ENCODE measurements around the gene NOP16.
A peak's percentile ranks its signal among the peaks of the same experiment; 100 is the strongest.

The NOP16 gene, protein sequence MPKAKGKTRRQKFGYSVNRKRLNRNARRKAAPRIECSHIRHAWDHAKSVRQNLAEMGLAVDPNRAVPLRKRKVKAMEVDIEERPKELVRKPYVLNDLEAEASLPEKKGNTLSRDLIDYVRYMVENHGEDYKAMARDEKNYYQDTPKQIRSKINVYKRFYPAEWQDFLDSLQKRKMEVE

DNA sequence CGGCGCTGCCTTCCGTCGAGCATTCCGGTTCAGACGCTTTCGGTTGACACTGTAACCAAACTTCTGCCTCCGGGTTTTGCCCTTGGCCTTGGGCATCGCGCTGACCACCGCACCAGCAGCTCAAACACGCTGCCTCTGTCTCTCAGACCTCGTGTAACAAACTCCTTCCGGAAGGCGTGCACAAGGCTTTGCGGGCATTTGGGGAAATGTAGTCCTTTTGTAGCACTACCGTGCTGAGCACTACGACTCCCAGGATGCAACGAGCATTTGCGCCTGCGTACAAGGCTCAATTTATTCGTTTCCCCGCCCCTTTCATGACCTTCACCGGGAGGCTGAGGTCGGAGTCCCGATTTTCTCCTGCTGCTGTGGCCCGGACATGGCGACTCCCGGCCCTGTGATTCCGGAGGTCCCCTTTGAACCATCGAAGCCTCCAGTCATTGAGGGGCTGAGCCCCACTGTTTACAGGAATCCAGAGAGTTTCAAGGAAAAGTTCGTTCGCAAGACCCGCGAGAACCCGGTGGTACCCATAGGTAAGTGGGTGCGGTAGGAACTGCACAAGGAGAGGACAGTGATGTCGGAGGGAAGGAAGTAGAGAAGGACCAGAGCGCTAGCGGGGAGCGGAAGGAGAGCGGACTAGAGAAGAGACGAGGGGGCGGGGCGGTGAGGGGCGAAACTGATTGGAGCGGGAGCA, at the start of gene NOP16, which contains the start of gene HIGD2A:
Gene NOP16, minus strand, starts transcription at position 155 of the 691 bp plus-strand sequence. Its CDS starts 59 bp downstream, at position 96.
Gene HIGD2A, plus strand, starts transcription at position 308 of the 691 bp plus-strand sequence. Its CDS starts 69 bp downstream, at position 377.
- intact Hi-C loops (cut with DNase I) = loop anchor here (1.0 to 10.0 kb wide), 3 partner anchors 27 to 146 kb away; partner anchors contain the start of genes FAF2, KIAA1191 and RNF44

DNA sequence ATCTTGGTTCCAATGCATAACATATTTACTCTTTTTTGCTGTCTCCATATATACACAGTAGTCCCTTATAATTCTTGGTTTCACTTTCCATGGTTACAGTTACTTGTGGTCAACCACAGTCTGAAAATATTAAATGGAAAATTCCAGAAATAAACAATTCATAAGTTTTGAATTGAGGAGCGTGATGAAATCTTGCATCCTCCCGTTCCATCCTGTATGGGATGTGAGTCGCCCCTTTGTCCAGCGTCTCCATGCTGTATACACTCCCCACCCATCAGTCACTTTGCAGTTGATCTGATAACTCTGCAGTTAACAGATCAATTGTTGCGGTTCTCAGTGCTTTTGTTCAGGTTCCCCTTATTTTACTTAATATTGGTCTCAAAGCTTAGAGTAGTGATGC, 48.3 kb upstream of the NOP16 start:
- intact Hi-C loops (cut with DNase I) = no loop called here
- DNase-seq = peak in 1 of 10 donors; percentile 25

More for the DNA sequence above, at the start of gene NOP16, which contains the start of gene HIGD2A:
- DNase-seq = peak; percentile 96 to 99 (median 98)

DNA sequence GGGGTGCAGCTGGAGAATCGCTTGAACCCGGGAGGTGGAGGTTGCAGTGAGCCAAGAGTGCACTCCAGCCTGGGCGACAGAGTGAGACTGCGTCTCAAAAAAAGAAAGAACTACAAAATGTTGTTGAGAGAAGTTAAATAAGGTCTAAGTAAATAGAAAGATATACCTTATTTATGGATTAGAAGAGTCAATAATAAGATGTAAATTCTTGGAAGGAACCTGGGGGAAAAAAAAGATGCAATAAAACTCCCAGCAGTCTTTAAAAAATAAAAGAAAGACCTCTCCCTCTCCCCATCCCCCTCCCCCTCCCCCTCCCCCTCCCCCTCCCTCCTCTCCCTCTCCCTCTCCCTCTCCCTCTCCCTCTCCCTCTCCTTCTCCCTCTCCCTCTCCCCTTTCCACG, 44.3 kb upstream of the NOP16 start:
- intact Hi-C loops (cut with DNase I) = no loop called here
- DNase-seq = no peak

DNA sequence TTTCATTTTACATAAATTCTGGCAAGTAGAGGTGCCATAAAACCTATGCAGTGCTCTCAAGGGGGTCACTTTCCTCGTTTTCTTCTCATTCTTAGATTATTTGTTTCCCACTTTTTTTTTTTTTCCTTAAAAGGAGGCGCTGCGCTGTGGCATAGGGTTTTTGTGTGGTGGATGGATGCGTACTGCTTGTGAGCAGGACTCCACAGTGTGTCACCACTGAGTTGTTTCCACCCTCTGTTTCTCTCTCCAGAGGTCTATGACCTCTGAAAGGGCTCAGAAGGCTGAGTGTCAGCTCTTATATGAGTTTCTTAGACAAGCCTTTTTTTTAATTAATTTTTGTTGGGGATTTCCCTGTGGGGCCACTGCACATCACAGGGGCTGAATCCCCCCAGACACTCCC, 41.6 kb upstream of the NOP16 start:
- intact Hi-C loops (cut with DNase I) = no loop called here
- DNase-seq = no peak

DNA sequence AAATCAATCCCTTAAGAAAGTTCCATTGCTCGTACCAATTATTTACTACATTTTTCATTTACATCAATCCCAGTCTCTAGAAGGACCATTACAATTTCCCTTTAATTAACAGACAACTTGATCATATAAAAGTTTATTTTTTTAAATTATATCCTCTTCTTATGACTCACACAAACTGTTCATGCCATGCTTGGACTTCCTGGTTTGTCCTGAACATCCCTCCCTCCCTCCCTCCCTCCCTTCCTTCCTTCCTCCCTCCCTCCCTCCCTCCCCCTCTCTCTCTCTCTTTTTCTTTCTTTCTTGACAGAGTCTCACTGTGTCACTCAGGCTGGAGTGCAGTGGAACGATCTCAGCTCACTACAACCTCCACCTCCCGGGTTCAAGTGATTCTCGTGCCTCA, 39.6 kb upstream of the NOP16 start:
- DNase-seq = no peak

DNA sequence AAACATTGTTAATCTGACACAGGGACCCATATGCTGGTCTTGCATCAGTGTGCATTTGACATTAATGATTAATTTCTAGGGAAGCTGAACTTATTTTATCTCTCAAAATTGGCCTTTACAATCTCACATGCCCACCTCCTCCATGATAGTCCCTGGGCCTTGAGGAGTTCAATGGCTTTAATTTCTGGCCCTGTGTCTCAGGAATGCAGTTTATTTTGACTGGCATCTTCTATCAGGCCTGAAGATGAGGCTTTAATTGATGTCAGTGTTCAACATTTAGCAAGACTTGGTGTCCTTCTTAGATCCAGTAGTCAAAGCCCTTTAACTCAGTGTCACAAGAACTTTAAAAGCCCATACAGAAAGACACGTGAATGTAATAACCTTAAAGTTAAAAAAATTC, 38.5 kb upstream of the NOP16 start:
- intact Hi-C loops (cut with DNase I) = no loop called here
- no peak for DNase-seq

More for the DNA sequence above, 39.6 kb upstream of the NOP16 start:
- intact Hi-C loops (cut with DNase I) = no loop called here

DNA sequence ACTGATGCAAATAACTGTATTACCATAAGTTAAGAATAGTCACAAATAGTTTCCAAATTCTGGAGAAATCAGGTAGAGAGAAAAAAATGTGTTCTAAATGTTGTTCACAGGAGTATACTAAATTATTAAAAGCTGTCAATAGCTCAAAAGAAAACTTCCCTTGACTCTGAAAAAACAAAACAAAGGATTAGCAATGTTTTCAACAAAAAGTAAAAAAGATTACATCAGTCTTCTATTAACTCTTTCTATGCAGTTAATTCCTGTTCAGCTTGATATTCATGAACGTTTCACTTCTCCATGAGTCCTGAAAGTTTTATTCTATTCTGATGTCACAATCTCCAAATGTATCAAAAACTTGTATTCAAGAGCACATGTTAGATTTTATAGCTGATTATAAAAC, 37.4 kb upstream of the NOP16 start:
- intact Hi-C loops (cut with DNase I) = no loop called here

DNA sequence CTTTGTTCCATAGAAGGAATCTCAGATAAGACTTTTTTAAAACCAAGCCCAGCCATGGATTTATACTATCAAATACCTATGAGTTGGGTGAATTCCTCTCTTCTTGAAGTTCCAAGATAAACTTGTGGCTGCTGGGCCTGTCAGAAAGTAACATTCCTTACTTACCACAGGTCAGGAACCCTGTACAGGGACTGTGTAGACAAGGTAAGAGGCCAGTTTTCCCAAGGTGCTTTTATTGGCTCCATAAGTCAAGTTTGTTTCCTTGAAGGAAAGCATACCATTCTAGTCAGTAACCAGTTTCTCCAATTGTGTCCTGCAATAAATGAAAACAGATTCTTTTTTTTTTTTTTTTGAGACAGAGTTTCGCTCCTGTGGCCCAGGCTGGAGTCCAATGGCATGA, 36.7 kb upstream of the NOP16 start:
- intact Hi-C loops (cut with DNase I) = no loop called here
- DNase-seq = no peak

More for the DNA sequence above, 37.4 kb upstream of the NOP16 start:
- DNase-seq = no peak

DNA sequence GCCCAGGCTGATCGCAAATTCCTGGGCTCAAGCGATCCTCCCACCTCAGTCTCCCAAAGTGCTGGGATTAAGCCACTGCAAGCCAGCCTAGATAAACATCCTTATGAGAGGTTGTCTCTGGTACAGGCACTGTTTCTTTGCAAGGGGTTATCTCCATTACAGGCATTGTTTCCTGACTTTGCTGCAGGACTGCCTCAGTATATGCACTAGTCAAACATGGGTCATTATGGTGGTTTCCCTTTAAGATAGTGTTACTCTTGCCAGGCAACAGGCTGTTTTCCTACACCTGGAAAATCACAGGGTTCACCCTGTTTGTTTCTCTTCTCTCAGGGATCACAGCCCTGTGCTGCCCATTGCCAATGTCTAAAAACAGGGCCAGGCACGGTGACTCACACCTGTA, 35.8 kb upstream of the NOP16 start:
- no peak for DNase-seq
- intact Hi-C loops (cut with DNase I) = no loop called here

DNA sequence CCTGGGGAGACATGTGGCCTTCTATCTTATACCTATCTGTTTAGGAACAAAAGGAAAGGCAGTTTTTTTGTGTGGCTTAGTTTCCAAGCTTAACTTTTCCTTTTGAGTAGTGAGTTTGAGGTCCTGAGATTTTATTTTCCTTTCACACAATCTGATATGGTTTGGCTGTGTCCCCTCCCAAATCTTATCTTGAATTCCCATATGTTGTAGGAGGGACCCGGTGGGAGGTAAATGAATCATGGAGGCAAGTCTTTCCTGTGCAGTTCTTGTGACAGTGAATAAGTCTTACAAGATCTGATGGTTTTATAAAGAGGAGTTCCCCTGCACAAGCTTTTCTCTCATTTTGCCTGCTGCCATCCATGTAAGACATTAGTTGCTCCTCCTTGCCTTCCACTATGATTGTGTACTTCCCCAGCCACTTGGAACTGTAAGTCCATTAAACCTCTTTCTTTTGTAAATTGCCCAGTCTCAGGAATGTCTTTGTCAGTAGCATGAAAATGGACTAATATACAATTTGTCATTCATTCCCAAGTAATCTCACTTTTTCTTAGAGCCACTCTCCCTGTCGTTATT, 32.7 kb upstream of the NOP16 start:
- intact Hi-C loops (cut with DNase I) = no loop called here

DNA sequence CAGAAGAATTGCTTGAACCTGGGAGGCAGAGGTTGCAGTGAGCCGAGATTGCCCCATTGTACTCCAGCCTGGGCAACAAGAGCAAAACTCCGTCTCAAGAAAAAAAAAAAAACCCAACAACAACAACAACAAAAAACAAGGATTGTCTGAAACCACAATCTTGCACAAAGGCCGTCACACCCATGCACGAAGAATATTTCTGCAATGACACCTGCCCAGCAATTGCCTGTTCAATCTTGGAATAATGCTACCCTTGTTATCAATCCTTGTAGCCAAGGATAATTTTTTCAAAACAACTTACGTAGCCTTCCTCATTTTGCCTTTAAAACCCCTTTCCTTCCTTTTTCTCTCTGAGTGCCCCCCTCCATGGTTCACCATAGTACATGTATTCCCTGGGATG, 31.7 kb upstream of the NOP16 start:
- intact Hi-C loops (cut with DNase I) = no loop called here
- no peak for DNase-seq

More for the DNA sequence above, 32.7 kb upstream of the NOP16 start:
- no peak for DNase-seq

DNA sequence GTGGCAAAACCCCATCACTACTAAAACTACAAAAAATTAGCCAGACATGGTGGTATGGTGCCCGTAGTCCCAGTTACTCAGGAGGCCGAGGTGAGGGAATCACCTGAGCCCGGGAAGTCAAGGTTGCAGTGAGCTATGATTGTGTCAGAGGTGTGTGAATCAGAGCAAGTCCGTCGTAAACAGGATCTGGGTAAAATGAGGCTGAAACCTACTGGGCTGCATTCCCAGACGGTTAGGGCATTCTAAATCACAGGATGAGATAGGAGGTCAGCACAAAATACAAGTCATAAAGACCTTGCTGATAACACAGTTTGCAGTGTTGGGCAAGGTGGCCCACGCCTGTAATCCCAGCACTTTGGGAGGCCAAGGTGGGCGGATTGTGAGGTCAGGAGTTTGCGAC, 29.9 kb upstream of the NOP16 start:
- intact Hi-C loops (cut with DNase I) = no loop called here
- DNase-seq = no peak

DNA sequence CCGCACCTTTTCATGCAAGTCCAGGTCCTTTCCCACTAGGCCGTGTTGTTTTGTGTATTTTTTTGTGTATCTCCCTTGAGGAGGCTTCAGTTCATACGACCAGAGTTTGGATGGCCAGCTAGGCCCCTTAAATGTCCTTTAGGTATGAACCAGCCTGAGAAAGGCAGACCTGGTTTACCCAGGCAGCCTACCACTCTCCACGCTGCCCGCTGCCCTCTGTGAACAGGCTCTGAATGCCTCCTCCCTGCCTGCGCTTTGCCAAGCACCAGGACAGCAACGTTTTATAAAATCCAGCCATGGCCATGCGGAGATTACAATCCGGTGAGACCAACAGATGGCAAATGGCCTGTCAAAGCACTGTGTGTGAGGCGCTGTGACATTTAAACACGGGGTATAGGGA, 28.6 kb upstream of the NOP16 start:
- intact Hi-C loops (cut with DNase I) = loop anchor here (1.0 kb wide), 3 partner anchors 31 to 230 kb away; partner anchors contain the start of genes FAF2 and TSPAN17
- no peak for DNase-seq

DNA sequence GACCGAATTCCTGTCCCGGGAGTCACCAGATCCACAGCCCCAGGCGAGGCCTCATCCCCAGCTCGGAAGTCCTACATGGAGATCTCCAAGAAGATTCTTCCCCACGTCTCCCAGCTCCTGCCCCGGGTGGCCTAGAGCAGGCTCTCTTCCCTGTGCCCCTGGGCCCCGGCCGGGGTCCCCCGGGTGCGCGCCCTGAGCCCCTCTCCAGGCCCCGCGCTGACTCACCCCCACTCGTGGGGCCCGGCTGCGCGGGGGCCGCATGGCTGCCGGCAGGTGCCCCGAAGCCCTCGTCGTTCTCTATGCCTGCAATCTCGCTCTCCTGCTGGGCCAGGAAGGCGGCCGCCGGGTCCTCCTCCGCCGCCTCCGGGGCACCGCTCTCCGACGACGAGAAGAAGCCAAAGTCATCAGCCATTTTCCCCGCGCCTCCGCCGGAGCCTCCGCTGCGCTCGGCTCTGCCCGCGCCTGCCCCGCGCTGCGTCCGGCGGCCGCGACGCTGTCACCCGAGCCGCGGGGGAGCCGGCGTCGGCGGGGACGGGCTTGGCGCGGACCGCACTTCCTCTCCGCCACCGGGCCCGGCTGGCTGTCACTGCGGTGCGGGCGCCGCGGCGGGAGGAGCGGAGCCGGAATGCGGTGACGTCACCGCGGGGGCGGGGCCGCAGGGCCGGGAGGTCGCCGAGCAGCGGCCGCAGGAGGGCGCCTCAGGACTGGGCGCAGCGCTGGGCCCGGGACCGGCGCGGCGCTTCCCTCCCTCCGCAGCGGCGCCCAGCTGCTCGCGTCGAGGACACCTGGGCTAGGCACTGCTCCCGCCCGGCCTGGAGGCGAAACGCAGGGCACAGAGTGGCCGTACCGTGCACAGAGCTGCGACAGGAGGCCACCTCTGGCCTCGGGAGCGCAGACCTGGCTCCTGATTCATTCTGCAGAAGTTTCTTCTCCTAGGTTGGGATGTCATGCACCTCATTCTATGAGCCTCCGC, 27.8 kb upstream of the NOP16 start, which contains the start of gene CLTB:
Gene CLTB, minus strand, starts transcription at position 588 of the 973 bp plus-strand sequence. Its CDS starts 176 bp downstream, at position 412.
- peak; percentile 84 to 97 (median 90) for DNase-seq
- intact Hi-C loops (cut with DNase I) = loop anchor here (1.0 kb wide), 3 partner anchors 32 to 231 kb away; partner anchors contain the start of genes FAF2 and TSPAN17

DNA sequence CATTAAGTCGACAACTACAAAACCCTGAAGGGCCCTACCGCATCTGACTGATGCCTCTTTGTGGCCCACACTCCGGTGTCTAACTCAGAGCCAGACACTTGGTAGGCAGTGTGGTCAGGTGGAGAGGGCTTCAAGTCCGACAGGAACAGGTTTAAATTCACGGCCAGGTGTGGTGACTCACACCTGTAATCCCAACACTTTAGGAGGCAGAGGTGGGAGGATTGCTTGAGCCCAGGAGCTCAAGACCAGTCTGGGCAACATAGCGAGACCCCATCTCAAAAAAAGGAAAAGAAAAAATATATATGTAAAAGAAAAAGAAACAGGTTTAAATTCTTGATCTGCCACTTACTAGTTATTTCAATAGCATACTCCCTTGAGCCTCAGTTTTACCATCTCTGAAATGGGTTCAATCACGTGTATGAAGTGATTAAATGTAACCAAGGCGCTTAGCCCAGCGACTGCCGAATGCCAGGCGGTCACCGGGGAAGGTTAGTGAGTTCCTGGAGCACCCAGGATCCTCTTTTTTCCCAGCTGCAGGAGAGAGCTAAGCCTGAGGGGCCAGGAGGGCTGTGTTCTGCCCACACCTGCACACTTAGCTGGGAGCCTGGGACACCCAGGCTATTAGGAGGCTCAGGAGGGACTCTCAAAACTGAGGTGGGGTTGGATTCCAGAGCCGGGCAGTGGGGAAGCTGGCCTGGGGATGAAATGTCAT, 27.0 kb upstream of the NOP16 start:
- peak in 1 of 10 donors; percentile 75 for DNase-seq

DNA sequence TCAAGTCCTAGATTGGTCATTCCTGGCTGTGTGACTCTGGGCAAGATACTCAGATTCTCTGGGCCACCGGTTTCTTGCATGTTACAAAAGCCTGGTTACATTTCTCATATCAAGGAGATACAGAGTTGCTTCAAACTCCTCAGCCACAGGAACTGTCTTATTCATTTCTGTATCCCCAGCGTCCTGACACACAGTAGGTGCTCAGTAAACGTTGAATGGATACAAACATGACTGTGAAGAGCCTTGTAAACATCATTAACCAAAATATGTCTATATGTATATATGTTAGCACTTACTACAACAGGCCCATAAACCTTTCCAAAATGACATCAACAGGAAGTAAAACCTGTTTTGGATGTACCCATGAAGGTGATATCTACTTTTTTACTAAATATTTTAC, 26.3 kb upstream of the NOP16 start:
- intact Hi-C loops (cut with DNase I) = no loop called here
- no peak for DNase-seq

More for the DNA sequence above, 27.0 kb upstream of the NOP16 start:
- intact Hi-C loops (cut with DNase I) = no loop called here

DNA sequence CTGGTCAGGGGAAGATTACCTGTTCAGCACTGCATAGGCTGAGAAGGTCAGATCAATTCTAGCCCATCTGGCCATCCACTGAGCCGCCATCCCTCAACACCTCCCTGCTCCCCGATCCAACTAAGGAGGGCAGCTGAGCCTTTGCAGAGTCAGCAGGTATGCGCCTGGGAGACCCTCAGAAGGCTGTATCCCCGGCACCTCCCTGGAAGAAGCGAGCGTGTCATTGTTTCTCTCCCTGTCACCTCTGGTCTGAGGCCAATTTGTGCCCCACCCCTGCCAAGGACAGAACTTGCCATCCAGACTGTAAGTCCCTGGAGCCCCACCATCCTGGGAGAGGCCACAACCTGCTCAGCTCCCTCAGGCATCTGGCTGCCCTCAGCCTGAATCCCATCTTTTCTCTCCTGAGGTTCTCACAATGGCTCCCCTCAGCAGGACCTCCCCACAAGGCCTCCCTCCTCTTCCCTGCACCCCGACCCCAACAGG, 25.4 kb upstream of the NOP16 start:
- intact Hi-C loops (cut with DNase I) = no loop called here
- peak in 1 of 10 donors; percentile 52 for DNase-seq

DNA sequence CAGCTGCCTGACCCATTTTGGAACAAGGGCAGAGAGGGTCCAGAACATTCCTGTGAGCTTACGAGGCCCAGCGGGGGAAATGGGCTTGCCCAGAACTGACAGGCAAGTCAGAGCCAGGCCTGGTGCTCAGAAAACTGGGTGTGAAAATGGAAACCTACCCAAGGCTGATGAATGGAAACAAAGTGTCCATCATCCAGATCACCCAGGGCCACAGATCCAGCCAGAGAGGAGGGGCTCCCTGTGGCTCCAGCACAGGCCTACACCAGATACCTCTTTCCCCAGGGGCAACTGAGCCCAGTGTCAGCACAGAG, 24.8 kb upstream of the NOP16 start:
- intact Hi-C loops (cut with DNase I) = no loop called here
- peak in 1 of 10 donors; percentile 77 for DNase-seq

DNA sequence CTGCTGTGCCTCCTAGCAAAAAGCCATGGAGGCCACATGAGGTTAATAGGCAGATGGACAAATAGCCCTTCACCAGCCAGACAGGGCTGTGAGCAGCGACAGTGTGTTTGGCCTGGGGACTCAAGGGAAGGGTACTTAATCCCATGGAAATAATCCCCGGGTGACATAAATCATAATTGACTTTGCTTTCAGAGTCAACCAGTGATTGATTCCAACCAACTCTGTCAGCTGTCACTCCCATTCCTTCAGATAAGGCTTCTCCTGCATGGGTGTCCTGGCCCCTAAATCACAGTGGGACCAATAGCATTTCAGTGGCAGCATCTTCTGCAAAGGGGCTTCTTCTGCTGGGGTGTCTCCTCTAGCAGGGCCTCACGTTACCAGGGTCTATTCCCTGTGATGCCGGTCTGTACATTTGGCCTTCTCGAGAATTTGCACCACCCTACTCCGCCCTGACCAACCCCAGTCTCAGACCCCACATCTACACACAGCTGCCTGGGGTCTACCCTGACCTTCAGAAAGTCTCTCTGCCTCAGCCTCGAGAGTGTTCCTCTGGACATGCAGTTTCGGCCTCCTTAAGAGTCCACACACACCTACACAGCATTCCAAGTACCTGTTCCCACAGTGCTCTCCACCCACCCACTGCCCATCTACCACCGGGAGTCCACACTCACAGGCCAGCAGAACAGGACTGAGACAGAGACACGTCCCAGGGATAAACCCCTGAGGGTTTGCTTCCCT, 24.3 kb upstream of the NOP16 start:
- DNase-seq = peak in 1 of 10 donors; percentile 22
- intact Hi-C loops (cut with DNase I) = no loop called here

All from posterior cingulate gyrus (tissue), 11 donors.